ENCODE data around the gene TAF6L.
"Not testable (repeated sequence)": the region's sequence is repeated elsewhere in the genome, so short reads cannot be mapped to it uniquely, and the experiment has no call there.

TAF6L gene

GRCh38 chr11:62771144-62772021 is at the start of gene TAF6L:
TSS of gene TAF6L (plus strand) at chr11:62771396. CDS start at chr11:62775784, 4,388 bp downstream.
- peak; percentile 91 for DNase-seq (ENCODE audit: low read depth)

- no peak for DNase-seq (ENCODE audit: low read depth)
These were observed 49.2 kb upstream of the TAF6L start for GRCh38 chr11:62721994-62722393.

GRCh38 chr11:62724171-62724570 is 47.0 kb upstream of the TAF6L start:
- DNase-seq (ENCODE audit: low read depth) = no peak

- DNase-seq (ENCODE audit: low read depth) = no peak
These were observed 45.5 kb upstream of the TAF6L start for GRCh38 chr11:62725646-62726045.

GRCh38 chr11:62726156-62726914 is 44.9 kb upstream of the TAF6L start:
- DNase-seq (ENCODE audit: low read depth) = peak; percentile 4

- no peak for DNase-seq (ENCODE audit: low read depth)
These were observed 44.4 kb upstream of the TAF6L start for GRCh38 chr11:62726915-62727164.

GRCh38 chr11:62727165-62727871 is 43.9 kb upstream of the TAF6L start, which contains the start of gene HNRNPUL2:
TSS of gene HNRNPUL2 (minus strand) at chr11:62727457. CDS start at chr11:62727156, 301 bp downstream.
- peak; percentile 99 for DNase-seq (ENCODE audit: low read depth)

- peak; percentile 82 for DNase-seq (ENCODE audit: low read depth)
These were observed 43.4 kb upstream of the TAF6L start for GRCh38 chr11:62727872-62728170.

- peak; percentile 76 for DNase-seq (ENCODE audit: low read depth)
These were observed 42.8 kb upstream of the TAF6L start, which contains the start of gene TTC9C for GRCh38 chr11:62728171-62728988. TSS of gene TTC9C (plus strand) at chr11:62728486. CDS start at chr11:62728849, 363 bp downstream.

- DNase-seq (ENCODE audit: low read depth) = not testable (repeated sequence)
These were observed 41.1 kb upstream of the TAF6L start for GRCh38 chr11:62730076-62730475.

GRCh38 chr11:62732830-62733229 is 38.4 kb upstream of the TAF6L start:
- DNase-seq (ENCODE audit: low read depth) = no peak

GRCh38 chr11:62737196-62737595 is 34.0 kb upstream of the TAF6L start:
- DNase-seq (ENCODE audit: low read depth) = no peak

- no peak for DNase-seq (ENCODE audit: low read depth)
These were observed 23.6 kb upstream of the TAF6L start for GRCh38 chr11:62747475-62748160.

- DNase-seq (ENCODE audit: low read depth) = not testable (repeated sequence)
These were observed 21.3 kb upstream of the TAF6L start for GRCh38 chr11:62749931-62750330.

- no peak for DNase-seq (ENCODE audit: low read depth)
These were observed 18.9 kb upstream of the TAF6L start for GRCh38 chr11:62752177-62752785.

- DNase-seq (ENCODE audit: low read depth) = no peak
These were observed 18.0 kb upstream of the TAF6L start for GRCh38 chr11:62752994-62753735.

- peak; percentile 97 for DNase-seq (ENCODE audit: low read depth)
These were observed 17.2 kb upstream of the TAF6L start, which contains the start of gene ZBTB3 for GRCh38 chr11:62753736-62754603. TSS of gene ZBTB3 (minus strand) at chr11:62754160. CDS start at chr11:62753664, 496 bp downstream.

GRCh38 chr11:62755086-62755615 is 16.0 kb upstream of the TAF6L start:
- DNase-seq (ENCODE audit: low read depth) = no peak
